GM12874 (cell line): ENCODE data around the gene FITM2.

ENCODE experiments used
- TF ChIP-seq, protein P1 (sequence below): IDR thresholded peaks from 2 replicates; pipeline ENCODE4 v1.5.1; 2011; ENCODE audit warnings: low read depth, mild to moderate bottlenecking, control low read depth, low read length, moderate library complexity; ENCODE audit not compliant: insufficient read depth

The FITM2 gene

DNA sequence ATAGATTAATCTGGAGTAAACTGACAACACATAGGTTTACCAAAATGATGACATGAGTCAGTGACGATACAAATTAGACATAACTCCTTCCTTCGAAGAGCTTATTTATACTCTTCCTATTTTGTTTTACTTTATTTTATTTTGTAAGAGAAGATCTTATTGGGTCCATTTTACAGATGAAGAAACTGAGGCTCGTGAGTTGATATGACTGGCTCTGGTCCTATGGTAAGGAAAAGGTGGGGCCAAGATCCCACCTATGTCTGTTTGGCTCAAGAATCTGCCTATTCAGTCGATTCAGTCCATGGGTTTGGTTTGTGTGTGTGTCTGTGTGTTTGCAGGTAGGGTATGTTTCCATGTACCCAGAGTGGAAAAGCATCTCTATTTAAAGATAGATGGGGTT is 17.4 kb upstream of the FITM2 start:
- TF ChIP-seq, protein P1, sequence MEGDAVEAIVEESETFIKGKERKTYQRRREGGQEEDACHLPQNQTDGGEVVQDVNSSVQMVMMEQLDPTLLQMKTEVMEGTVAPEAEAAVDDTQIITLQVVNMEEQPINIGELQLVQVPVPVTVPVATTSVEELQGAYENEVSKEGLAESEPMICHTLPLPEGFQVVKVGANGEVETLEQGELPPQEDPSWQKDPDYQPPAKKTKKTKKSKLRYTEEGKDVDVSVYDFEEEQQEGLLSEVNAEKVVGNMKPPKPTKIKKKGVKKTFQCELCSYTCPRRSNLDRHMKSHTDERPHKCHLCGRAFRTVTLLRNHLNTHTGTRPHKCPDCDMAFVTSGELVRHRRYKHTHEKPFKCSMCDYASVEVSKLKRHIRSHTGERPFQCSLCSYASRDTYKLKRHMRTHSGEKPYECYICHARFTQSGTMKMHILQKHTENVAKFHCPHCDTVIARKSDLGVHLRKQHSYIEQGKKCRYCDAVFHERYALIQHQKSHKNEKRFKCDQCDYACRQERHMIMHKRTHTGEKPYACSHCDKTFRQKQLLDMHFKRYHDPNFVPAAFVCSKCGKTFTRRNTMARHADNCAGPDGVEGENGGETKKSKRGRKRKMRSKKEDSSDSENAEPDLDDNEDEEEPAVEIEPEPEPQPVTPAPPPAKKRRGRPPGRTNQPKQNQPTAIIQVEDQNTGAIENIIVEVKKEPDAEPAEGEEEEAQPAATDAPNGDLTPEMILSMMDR, result no peak

DNA sequence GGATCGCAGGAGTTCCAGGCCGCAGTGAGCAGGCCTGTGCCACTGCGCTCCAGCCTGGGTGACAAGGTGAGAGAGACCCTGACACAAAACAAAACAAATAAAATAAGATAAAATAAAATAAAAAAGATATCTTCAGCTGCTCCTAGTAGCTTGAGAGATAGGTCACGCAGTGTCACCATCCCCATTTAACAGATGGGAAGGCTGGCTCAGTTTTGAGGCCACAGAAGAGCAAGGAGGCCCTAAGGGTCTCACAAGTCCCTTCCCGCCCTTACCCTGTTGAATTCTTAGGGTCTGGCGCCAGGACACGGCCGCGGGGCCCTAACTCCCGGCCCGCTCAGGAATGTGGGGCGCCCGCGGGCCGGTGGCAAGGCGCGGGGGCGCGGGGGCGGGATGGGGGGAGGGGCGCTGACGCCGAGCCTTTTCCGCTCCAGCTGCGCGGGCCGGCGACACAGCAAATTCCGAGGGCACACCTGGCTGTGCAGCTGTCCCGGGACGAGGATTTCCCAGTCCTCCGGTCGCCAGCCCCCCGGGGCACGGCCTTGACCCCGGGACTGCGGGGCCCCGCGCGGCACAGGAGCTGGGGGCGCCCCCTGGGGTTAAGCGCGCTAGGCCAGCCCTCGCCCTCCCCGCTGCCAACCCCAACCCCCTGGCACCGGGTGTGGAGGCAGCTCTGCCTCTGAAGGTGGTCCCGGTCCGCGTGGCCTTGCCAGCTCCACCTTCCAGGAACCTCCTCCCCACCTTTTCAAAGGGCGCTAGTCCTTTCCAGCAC is 15.6 kb upstream of the FITM2 start:
- TF ChIP-seq, protein P1, result no peak

DNA sequence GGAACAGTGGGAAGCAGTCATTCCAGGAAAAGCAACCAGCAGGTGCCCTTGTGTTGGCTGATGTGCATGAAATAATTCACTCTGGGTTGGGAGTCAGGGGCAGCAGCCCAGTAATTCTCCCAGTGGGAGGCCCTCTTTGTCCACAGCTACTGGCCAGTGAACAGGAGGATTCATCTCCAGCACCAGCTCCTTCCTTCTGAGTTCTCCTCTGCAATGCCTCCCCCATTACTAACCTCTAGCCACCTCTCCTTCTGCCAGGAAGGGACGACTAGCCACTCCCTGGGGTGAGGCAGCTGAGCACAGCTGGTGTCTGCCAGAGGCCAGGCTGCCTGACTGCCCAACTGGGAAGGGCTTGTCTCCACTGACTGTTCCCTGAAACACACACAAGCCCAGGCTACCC is 13.3 kb upstream of the FITM2 start:
- TF ChIP-seq, protein P1, result no peak

DNA sequence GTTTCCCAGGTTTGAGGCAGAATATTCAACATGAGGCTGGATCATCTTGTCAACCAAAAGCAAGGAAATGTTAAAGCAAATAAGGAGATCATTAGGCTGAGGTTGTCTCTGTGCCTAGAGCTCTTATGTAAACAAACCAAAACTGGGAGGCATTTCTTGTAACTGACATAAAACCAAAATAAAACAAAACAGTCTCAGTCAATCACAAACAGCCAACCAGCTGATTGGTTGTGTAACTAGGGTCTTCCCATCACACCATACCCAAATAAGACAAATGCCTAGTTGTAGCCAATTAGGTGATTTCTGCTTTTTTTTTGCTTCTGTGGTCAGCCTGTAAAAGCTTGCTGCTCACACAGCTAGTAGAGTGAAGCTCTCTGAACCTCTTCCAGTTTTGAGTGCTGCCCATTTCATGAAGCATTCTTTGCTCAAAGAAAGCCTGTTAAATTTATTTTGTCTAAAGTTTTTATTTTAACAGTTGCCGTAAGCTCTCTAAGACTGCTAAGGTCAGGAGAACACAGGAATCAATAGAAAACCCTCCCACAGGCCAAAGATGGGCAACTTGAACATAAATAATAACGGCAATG is 8.9 kb upstream of the FITM2 start:
- TF ChIP-seq, protein P1, result no peak

DNA sequence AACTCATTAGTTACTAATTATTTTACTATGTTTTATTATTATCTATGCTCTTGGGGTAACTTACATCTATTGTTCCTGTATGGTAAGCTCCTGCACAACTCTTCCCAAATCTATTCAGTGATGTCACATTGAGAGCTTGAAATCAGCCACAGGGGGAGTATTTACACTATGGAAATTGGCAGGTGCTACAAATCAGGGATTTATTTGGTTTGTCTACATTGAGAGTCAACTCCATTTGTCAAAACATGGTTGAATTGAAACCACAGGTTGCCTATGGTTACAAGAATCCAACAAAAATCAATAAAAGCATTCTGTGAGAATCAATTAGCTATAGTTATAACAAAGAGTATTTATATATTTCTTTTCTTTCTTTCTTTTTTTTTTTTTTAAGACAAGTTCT is 3.9 kb upstream of the FITM2 start:
- TF ChIP-seq, protein P1, result no peak

DNA sequence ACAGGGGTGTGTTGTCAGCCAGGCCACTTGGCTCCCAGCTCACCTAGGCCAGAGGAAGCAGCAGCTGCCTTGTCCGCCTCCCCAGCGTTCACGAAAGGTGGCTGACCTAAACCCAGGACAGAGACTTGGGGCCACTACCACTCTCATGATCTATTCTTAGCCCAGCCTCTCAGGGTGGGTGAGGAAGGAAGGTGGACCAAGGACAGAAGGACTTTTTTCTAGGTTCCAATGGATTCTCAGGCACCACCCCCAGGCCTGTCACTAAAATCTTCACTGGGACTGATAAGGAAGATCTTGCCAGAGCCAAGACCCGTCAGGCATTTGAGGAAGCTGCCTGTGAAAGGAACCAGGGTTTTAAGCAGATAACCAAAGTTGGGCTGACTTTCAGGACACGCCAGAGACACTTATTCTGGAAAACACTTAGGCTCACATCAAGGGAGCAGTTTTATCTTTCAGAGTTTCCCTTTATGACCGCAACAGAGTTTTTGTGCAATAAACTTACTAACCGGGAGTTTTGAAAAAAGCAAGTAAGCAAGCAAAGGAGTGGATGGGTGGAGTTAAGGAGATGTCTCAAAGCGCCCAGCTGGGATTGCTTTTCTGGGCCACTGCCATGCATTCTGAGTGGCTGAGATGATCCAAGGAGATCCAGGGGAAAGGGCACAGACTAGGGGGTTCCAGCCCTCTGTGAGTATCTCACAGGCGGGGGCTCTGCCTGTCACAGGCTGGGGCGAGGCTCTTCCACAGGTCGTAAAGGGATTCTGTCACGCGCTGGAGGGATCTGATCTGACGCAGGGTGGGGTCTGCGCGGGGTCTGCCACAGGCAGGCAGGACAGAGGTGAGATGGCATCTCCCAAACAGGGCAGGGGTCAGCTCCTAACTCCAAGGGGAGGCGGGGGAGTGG is 989 bp downstream of the FITM2 start:
- TF ChIP-seq, protein P1, result no peak

DNA sequence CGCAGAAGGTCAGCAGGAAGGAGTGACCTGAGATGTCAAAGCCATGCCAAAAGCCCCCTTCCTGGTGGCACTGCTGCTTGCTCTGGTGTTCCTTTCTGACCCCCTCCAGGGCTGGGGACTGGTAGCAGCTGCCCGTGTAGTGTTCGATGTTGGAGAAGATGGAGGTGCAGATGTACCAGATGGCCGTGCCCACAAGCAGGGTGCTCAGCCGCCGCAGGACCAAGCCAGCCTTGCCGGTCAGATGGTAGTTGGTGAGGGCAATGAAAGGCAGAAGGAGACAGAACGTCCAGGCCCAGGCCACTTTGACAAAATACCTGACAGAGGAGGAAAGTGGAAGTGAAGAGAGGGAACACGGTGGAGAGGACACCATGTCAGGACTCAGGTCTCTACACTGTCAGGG is 4.1 kb downstream of the FITM2 start:
- TF ChIP-seq, protein P1, result no peak
